Measurements from ENCODE around the gene CNGA1.
"Not testable (repeated sequence)": the region's sequence is repeated elsewhere in the genome, so short reads cannot be mapped to it uniquely, and the experiment has no call there.

CNGA1 gene

GRCh38 chr4:48021100-48021499 is 4.6 kb upstream of the CNGA1 start:
- H3K4me3 ChIP-seq (ENCODE audit: low read depth, low read length) = no peak overlapping the region
- TF ChIP-seq, protein P1, sequence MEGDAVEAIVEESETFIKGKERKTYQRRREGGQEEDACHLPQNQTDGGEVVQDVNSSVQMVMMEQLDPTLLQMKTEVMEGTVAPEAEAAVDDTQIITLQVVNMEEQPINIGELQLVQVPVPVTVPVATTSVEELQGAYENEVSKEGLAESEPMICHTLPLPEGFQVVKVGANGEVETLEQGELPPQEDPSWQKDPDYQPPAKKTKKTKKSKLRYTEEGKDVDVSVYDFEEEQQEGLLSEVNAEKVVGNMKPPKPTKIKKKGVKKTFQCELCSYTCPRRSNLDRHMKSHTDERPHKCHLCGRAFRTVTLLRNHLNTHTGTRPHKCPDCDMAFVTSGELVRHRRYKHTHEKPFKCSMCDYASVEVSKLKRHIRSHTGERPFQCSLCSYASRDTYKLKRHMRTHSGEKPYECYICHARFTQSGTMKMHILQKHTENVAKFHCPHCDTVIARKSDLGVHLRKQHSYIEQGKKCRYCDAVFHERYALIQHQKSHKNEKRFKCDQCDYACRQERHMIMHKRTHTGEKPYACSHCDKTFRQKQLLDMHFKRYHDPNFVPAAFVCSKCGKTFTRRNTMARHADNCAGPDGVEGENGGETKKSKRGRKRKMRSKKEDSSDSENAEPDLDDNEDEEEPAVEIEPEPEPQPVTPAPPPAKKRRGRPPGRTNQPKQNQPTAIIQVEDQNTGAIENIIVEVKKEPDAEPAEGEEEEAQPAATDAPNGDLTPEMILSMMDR (IDR thresholded peaks at IDR 0.05; ENCODE audit: low read depth, low read length) = no peak

- no peak overlapping the region for H3K4me3 ChIP-seq (ENCODE audit: low read depth, low read length)
- TF ChIP-seq, protein P1 (IDR thresholded peaks at IDR 0.05; ENCODE audit: low read depth, low read length) = no peak
Observed at GRCh38 chr4:48018112-48018511, 1.6 kb upstream of the CNGA1 start.

DNA sequence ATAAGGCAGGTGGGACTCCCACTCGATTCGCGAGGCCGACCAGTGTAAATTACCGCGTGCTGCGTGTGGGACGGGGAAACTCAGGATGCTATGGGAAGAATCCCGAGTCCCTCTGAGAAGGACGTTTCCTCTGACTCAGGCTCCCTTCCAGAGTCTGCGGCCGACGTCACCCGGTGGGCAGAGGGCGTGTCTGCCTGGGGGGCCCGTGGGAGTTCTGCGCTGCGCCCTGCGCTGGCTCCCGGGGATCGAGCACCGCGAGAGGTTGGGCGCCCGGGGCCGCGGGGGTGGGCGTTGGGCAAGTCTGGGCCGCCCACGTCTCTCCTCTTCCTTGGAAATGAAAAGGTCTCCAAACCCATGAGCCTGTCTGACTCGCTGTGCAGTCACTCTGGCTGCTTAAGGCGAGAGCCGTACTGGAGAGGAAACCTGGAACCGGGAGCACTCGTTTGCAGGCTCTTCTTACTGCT is 659 bp upstream of the CNGA1 start:
- peak overlapping the region; percentile 61 for H3K4me3 ChIP-seq (ENCODE audit: low read depth, low read length)
- TF ChIP-seq, protein P1 (IDR thresholded peaks at IDR 0.05; ENCODE audit: low read depth, low read length) = no peak

DNA sequence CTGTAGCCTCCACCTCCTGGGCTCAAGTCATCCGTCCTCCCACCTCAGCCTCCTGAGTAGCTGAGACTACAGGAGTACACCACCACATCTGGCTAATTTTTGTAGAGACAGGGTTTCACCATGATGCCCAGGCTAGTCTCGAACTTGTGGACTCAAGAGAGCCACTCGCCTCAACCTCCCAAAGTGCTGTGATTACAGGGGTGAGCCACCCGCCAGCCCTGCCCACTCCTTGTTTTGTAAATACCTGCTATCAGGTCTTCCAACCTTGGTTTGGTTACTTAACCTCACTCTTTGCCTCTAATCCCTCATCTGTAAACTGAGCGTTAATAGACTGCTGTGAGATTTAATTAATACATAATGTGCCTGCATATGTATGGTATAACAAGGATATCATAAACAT is 803 bp downstream of the CNGA1 start:
- no peak overlapping the region for H3K4me3 ChIP-seq (ENCODE audit: low read depth, low read length)
- TF ChIP-seq, protein P1 (IDR thresholded peaks at IDR 0.05; ENCODE audit: low read depth, low read length) = no peak

DNA sequence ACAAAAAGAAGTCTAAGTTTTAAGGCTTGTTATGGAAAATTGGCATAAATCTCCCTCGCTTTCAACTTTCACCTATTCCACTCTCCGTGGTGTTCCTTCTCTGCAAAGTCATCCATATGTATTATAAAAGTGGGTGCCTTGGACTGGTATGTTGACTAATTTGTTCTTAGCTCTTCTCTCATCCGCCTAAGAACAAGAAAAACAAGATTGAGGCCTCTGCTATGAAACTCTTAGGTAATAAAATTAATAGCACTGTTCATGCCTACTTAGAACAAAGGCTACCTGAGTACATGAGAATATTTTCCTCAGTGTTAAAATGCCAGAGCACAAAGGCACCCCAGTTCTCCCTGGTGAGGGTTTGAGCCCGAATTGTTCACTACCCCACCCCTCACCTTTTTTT is 1.3 kb downstream of the CNGA1 start:
- TF ChIP-seq, protein P1 (IDR thresholded peaks at IDR 0.05; ENCODE audit: low read depth, low read length) = no peak
- no peak overlapping the region for H3K4me3 ChIP-seq (ENCODE audit: low read depth, low read length)

- H3K4me3 ChIP-seq (ENCODE audit: low read depth, low read length) = no peak overlapping the region
- TF ChIP-seq, protein P1 (IDR thresholded peaks at IDR 0.05; ENCODE audit: low read depth, low read length) = no peak
Observed at GRCh38 chr4:48012824-48013223, 3.7 kb downstream of the CNGA1 start.

DNA sequence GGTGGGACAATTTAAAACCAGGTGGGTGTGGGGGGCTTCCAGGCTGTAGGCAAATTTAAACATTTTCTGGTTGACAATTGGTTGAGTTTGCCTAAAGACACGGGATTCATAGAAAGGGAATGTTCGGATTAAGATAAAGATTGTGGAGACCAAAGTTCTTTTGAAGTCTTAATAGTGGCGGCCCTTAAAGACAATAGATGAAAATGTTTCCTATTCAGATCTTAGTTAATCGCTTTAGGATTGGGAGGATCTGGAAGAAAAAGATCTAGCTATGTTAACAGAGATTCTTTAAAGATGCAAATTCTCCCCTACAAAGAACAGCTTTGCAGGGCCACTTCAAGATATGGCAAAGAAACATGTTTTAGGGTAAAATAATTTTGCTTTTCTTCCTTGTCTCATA is 4.8 kb downstream of the CNGA1 start:
- H3K4me3 ChIP-seq (ENCODE audit: low read depth, low read length) = no peak overlapping the region
- TF ChIP-seq, protein P1 (IDR thresholded peaks at IDR 0.05; ENCODE audit: low read depth, low read length) = no peak

DNA sequence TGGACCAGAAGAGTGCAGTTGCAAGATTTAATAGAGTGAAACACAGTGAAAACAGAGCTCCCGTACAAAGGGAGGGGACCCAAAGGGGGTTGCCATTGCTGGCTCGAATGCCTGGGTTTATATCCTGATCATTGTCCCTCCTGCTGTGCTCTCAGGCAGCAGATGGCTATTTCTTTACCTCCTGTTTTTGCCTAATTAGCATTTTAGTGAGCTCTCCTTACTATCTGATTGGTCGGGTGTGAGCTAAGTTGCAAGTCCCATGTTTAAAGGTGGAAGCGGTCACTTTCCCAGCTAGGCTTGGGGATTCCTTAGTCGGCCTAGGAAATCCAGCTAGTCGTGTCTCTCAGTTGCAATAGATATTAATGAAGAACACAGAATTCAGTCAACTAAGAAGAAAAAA is 5.6 kb downstream of the CNGA1 start:
- H3K4me3 ChIP-seq (ENCODE audit: low read depth, low read length) = not testable (repeated sequence)

All from WI38 (cell line).